NCI-H446 (cell line): ENCODE data around the gene ARAP1.

Experiments
- DNase-seq, 2 experiments: peaks; one replicate each; lab custom pipeline; 2025; lab: John Stamatoyannopoulos, UW

Gene ARAP1

DNA sequence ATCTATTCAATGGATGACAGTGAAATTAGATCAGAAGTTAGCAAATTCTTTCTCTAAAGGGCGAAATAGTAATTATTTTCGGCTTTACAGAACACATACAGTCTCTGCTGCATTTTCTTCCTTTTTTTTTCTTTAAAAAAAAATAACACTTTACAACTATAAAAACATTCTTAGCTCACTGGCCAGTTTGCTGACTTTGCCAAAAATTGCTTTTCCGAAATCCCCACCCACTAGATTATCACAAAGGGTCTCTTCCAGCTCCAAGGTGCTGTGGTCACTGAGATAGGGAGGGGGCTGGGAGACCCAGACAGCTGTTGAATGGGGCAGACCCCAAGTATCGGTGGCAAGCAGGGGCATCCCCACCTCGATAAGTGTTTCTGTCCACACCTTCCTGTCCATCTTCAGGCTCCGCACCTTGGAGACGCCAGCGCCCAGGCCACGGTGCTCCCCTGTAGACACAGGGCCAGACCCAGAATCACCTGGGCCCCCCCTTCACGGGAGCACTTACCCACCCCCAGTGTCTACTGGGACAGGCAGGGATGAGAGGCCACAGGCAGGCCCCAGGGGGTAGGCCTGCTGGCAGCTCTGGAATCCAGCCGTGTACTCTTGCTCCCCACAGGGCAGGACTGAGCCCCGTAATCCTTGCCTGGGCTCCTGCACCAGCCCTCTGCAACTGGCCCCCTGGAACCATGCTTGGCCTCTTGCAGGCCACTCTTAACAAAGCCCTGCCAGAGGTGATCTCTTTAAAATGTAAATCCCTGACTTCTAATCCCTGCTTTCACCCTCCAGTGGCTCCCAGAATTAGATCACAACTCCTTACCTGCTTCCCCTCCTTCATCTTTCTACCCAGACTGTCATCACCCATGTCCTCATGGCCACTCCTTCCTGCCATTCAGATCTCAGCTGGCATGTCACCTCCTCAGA lies 46.5 kb downstream of the ARAP1 start:
- no peak for DNase-seq

DNA sequence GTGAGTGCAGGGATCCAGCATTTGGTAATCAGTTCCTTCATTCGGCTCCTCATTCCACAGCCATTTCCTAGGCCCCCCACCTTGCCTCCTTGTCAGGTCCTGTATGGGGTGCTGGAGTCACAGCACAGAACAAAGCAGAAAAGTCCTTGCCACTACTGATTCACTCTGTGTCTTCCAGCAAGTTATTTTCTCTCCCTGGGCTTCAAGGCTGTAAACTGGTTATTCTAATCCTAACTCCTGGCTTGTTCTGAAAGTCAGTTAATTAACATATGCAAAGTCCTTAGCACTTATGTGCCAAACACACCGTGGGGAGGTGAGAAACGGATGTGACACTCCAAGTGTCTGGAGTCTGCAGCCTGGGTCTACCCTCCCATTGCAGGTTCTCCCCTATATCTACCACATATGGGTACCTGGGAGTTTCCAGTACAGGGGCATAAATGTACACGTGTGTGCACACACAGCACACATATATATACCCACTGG lies 47.4 kb downstream of the ARAP1 start:
- DNase-seq, result no peak

DNA sequence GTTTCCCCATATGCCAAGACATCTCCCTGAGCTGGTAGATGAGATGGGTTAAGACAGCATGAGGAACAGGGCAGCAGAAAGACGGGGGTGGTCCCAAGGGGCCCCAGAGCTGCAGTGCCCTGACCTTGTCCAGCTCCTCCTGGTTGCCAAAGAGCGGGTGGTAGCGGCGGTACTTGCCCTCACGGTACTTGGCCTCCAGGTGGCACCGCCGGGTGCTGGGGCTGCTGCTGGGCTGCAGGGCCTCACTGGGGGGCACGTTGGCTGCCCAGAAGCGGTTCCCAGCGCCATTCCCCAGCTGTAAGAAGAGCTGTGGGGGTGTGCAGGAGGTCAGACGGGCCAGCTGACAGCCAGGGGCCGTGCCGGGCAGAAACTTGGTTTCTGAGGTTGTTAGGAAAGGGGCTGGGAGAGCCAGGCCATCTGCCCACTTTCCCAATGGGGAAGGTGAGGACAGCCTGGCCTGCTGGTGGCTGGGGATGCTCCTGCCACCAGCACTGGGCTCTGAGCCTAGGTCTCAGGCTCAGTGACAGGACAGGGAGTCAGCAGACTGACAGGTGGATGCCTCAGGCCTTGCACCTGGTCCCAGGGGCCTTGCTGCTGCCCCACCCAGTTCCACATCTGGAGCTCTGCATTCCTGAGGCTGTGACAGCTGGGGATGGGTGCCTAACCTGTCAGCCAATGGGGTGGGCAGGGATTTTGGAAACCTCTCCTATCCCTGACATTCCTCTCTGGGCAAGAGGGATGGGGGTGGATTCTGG lies 48.0 kb downstream of the ARAP1 start:
- no peak for DNase-seq

DNA sequence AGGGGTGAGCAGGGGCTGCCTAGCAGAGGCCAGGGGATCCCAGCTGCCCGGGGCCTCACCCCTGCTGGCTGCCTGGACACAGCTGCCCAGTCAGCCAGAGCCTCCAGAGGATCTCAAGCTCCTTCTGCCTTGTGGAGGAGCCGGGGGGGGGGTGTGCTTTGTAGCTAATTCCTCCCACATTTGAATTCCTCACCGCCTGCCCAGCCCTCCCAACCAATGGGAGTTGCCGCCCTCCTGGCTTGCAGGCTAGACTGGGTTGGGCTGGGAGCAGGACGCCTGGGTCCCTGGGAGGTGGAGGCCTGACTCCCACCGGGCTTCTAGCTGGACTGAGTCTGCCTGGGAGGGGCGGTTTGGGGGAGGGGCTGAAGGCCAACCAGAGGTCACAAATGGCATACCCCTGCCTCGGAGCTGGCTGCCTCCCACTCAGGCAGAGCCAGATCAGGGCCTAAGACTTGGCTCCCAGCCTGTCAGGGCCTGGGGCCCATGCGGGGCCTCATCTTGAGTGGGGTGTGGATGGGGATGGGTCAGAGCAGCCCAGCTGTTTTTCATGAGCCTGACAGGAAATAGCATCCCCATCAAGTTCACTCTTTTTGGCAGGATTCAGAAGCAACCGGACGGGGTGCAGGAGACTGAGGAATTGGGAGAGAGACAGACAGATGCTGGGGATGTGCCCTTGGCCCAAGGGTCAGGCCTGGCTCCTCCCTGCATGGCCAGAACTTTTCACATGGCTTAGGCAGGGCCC lies 48.8 kb downstream of the ARAP1 start:
- DNase-seq, result no peak

DNA sequence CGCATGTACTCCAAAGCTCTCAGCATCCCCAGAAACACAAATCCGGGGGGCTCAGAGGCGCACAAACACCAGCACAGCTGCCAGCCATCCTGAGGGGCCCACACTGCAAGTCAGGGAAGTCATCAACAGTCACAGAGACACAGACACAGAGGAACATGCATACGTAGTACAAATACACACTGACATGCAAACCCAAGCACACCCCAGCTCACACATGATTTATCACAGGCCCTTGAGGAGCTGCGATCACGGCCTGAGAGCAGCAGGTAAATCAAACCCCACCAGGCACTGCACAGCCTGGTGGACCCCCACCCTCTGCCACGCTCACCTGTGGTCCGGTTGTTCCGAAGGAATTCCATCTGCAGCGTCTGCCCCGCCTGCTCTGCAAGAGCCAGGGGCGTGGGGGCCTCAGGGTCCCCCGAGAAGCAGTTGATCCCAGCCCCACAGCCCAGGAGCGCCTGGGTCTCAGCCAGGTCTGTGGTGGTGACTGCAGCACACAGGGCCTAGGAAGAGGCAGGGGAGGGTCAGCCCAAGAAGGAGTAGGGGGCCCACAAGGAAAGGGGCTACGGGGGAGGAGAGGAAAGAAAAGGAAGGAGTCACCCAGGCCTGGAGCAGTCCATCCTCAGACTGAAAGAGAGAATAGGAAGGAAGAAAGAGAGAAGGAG lies 49.5 kb downstream of the ARAP1 start:
- DNase-seq, result no peak

DNA sequence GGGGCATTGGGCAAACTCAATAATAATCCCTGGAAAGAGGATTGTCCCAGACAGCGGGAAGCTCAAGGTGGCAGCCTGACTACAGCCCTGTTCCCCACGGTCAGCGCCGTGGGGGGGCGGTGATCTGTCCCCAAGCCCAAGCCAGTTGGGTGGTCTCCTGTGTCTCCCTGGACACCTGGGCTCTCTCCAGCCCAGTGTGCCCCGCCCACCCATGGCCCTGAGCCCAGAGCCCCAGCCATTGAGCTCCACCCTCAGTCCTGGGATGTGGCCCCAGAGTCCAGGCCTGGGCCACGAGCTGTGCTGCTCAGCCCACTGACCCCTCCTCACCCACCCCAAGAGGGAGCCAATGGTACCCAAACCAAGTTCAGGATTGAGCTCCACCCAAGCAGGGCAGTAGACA lies 50.1 kb downstream of the ARAP1 start:
- no peak for DNase-seq

DNA sequence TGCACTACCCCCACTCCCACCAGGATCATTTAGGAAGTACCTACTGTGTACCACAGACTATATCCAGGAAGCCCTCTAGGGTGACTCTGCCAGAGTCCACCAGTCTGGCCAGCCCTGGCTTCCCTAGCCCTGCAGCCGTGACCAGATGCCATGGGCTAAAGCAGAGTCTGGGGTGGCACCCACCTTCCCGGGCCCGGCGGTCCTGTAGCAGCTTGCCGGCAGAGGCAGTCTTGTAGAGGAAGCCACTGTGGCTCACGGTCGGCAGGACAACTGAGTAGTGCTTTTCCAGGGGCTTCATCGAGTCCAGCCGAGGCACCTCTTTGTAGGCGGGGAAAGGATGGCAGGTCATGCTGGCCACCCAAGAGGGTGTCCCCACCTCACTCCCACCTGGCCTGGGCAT lies 50.7 kb downstream of the ARAP1 start:
- no peak for DNase-seq

DNA sequence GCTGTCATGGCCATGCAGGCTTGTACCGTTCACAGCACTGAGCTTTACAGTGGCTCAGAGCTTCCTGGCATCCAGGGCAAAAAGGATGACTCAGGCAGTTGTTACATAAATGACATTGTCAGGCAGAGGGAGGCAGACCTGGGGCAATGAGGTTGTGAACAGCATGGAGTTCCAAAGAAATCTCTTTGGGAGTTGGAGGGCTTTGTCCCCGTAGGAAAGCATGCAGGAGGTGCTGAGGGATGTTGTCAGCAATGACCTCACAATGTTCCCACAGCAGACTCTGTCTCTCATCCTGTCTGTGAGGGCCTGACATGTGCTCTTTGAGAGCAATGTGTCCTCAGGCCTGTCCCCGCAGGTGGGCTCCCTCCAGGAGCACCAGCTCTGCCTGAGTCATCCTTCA lies 52.1 kb downstream of the ARAP1 start:
- DNase-seq, result no peak

DNA sequence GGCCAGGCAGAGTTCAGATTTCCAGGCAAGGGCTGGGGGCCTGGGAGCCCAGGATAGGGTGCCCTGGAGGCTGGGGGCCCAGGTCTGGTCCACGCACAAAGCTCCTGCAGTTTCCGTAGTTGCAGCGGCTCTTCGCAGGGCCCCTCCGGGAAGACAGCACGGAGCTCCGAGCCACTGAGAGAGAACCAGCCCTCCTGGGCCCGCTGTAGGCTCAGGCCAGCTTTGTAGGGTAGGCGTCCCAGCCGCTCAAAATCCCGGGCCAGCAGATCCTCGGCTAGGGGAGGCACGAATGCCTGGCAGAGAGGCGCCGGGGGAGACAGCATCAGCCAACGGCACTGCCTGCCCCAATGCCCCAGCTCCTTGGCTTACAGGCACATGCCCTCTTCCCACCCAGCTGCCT lies 54.4 kb downstream of the ARAP1 start:
- DNase-seq, result no peak

DNA sequence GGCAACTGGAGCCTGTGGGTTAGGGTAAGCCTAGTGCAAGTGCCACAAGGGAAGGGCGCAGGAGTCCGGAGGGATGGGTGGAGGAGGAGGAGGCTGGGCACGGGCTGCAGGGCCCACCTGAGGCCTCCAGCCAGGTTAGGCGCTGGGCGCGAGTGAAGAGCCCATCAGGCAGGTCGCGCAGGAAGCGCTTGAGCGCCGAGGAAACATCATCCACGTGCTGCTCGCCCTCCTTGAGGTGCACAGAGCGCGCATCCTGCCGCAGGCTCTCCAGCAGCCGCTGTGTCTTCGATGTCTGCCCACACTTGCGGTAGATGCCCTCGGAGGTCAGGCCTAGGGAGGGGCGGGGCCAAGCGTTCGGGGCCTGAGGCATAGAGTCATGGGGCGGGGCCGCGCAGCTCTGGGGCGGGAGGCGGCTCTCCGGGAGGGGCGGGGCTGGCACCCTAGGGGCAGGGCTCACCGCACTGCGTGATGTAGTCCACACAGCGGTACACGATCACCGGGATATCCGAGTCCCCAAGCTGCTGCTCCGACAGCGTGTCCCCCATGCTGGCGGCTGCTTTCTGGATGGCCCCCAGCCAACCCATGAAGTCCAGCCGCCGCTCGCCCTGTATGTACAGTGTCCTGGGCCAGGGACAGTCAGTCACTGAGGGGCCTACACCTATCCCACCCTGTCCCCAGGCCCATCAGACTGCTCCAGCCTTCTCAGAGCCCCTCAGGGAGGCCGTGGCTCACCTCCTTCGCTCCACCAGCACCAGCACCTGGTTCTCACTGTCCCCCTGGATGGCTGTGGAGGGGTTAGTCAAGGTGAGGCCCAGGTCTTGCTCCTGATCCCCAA lies 55.1 kb downstream of the ARAP1 start:
- DNase-seq, result no peak

DNA sequence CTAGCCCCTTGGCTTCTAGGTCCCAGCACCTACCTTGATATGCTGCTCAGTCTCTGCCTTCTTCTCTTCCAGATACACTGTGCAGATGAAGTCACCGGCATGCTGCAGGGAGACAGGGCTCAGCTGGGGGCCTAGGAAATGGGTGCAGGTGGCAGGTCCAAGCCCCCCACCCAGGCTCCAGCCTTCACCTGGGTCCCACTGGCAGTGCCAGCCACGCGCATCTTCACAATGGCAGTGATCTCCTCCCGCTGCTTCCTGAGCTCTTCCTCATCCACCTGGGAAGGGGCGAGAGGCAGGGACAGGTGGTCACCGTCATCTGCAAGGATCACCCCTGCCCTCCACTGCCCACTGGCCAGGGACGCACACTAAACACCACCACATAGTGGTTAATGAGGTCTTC lies 56.9 kb downstream of the ARAP1 start:
- DNase-seq, result no peak

DNA sequence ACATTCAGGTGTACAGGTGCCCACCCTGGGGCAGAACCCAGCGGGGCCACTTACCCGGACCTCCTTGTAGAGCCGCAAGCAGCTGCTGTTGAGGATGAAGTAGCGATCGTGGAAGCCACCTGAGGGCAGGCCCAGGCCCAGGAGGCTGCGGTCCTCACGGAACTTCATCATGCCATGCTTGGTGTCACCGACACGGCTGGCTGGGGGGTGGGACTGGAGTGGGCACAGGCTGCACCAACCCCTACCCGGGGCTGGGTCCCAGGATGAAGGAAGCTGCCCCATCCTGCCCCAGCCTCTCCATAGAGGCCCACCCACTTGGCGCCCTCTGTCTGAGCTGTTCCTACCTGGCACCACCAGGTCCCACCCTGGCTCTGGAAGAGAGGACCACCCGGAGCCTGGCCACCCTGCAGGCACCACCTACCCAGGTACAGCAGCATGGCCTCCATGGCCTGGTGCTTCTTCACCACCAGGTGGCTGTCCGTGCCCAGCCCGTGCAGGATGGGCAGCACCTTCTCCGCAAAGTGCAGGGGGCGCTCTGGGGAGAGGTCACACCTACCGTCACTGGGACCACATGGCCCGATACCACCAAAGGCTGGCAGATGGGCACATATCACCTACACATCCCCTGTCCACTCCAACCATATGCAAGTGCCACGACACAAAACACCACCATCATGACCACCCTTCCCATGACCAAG lies 58.8 kb downstream of the ARAP1 start:
- DNase-seq, result no peak

DNA sequence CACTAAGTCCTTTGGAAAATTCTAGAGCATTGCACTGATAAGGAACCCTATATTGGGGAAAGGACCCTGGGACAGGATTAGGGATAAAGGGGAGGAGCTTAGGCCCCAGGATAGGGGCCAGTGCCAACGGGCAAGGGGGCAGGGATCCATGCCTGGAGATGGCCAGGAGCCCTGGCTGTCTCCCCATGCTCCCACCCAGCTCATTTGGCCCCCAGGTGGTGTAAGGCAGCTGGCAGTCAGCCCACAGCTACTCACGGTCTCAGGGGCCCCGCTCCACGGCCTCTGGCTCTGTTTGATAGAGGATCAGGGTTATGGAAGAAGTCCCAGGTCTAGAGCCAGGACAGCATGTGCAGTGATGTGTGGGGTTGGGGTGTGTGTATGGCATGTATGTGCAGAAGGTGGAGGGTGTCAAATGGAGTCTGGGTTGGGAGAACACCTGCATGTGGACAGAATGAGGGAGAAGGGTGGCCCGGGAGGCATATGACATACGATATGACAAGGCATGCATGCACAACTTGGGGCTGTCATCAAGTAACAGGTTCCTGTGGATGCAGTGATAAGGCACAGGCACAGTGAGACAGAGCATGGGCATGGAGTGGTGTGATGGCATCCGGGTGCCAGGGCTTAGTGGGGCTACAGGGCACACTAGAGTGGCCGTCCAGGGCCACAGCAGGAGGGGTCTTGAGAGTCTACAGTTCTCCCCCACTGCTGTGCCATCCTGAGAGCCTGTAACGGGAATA lies 59.5 kb downstream of the ARAP1 start:
- no peak for DNase-seq

DNA sequence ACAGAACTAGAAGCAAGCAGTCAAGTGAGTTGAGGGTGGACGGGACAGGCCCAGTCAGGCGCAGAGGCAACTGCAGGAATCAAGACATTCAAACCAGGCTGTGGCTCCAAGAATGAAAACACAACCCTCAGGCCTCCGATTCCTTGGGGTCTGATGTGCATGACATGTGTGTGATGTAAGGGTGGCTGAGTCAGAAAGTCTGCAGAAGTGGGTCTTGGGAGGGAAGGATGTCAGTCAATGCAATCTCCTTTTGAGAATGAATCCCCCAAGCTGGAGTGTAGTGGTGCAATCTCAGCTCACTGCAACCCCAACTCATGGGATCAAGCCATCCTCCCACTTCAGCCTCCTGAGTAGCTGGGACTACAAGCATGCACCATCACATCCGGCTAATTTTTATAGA lies 62.0 kb downstream of the ARAP1 start:
- no peak for DNase-seq

DNA sequence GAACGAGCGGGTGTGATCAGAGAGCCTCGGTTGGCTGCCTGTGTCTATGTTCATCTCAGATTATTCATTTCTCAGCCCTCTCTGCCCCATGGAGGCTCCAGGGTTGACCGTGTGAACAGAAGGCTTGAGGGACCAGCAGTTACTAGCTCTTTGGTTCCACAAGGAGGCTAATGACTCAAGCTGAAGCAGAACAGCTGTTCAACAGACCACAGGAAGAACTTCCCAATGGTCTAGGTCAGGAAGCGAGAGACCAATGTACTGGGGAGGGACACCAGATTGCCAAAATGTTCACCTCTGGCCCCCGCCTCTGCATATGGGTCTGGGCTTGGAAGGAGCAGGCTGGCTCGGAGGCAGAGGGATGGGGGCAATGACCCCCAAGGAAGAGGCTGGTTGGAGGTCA lies 63.3 kb downstream of the ARAP1 start:
- DNase-seq, result no peak

DNA sequence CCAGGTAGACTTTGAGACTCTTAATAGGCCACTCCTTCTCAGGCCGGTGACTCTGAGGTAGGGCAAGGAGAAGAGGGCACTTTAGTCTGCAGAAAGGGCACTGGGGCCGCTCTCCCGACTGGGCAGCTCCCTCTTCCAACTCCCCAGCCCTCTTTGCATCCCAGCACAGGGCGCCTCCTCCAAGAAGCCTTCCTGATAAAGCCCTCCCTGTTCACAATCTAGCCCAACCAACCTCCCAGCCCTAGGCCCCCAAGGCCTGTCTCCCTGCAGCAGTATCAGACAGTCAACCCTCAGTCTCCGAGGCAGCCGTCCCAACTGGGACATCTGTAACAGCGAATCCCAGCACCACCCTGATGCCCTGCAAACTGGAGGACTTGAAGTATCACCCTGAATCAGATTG lies 63.7 kb downstream of the ARAP1 start:
- no peak for DNase-seq

DNA sequence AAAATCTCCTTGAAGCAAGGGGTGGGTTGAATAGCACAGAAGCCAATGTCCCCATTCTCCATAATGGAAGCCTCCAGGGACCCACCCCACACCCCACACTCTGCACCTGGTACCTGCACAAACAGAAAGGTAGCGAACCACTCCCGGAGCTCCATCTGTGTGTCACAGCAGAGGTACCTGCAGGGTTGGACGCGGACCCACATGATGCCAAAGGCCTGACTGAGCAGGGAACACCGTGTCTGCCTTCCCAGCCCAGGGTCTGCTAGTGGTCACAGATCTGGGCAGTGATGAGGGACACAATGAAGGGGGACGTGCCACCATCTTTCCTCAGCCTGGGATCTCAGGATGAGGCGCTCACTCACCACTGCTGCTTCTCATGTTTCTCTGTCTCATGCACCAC lies 64.9 kb downstream of the ARAP1 start:
- no peak for DNase-seq

DNA sequence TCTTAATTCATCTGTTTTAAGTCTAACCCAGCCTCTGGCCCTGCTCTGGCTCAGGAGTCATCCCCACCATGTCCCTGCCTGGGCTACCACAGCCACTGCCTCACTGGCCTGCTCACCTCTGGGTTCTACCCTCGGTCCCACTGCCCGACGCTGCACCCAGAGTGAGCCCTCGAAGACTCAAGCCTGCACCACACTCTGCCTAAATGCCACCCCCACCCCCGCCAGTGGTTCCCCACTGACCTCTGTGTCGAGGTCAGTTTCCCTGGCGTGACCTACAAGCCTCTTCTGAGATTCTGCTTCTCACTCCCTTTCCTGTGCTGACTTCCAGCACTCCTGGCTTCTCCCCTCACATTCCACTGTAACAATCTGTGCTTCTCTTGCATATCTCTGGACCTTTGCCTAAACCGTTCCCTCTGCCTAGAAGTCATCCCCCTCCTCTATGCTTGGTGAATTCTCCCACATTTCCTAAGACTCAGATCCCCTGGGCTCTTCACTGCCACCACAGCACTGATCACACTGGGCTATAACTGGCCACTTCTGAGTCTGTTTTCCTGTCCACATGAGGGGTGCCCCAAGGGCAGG lies 65.5 kb downstream of the ARAP1 start:
- DNase-seq, result no peak
